ENCODE measurements around the gene DCPS.
"Not testable (repeated sequence)": the region's sequence is repeated elsewhere in the genome, so short reads cannot be mapped to it uniquely, and the experiment has no call there.

GRCh38 chr11:126374562-126375300 is 70.9 kb downstream of the DCPS start:
- TF ChIP-seq CTCF (IDR thresholded peaks at IDR 0.05); POLR2AphosphoS5 (IDR thresholded peaks at IDR 0.05; ENCODE audit: low read depth, low read length); SIN3A (IDR thresholded peaks at IDR 0.05; ENCODE audit: borderline replicate concordance, insufficient read depth, low read depth, low read length); REST (IDR thresholded peaks at IDR 0.05; ENCODE audit: insufficient read depth in 1 of 2, low read depth in 2 of 2, low read length in 1 of 2); TCF7L2 (IDR thresholded peaks at IDR 0.05; ENCODE audit: low read depth, low read length): not testable (repeated sequence)
